Brain pericyte (primary cell): ENCODE data around the gene MYL11.
A peak's percentile ranks its signal among the peaks of the same experiment; 100 is the strongest.

Source experiments
- DNase-seq: peaks from one replicate; pipeline ENCODE4 v3.0.0-alpha.2; 2012; ENCODE audit warnings: low read depth, low spot score

The MYL11 gene

DNA sequence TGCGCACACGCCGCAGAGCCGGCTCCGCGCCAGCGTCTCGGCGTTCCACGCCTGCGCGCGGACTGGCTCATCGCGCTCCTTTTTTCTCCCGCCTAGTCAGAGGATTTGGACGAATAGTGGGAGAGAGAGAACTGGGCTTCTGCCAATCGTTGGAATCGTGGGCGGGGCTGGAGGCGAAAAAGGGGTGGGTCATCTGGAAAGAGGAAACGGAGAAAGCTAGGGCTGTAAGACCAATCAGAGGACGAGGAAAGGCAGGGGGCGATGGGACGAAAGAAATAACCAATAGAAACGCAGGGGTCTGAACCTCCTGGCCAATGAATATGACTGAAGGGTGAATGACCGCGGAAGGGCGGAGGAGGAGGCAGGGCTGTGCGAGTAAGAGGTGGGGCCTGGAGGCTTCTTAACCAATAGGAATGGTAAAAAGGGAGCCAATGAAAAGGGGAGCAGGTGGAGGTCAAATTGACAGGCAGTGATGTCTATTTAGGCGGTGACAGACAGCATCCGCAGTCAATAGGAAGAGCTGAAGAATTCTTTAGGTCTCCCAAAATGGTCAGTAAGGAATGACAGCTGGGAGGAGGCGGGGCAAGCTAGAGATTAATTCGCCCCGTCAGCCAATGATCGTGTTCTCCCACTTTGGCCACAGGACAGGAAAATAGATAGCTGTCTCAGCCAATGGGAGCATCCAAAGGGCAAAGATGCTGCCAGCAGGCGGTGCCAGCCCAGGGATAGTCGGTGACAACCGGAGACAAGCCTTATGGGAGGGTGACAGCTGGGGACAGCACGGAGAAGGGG, 4.0 kb upstream of the MYL11 start, which contains the start of gene TBC1D10B:
Gene TBC1D10B (minus strand): TSS at position 39 of the 792 bp plus-strand sequence. CDS start 311 bp downstream, outside the sequence.
- DNase-seq, result peak; percentile 100

GRCh38 chr16:30371248-30371816, 3.3 kb upstream of the MYL11 start:
- no peak for DNase-seq

DNA sequence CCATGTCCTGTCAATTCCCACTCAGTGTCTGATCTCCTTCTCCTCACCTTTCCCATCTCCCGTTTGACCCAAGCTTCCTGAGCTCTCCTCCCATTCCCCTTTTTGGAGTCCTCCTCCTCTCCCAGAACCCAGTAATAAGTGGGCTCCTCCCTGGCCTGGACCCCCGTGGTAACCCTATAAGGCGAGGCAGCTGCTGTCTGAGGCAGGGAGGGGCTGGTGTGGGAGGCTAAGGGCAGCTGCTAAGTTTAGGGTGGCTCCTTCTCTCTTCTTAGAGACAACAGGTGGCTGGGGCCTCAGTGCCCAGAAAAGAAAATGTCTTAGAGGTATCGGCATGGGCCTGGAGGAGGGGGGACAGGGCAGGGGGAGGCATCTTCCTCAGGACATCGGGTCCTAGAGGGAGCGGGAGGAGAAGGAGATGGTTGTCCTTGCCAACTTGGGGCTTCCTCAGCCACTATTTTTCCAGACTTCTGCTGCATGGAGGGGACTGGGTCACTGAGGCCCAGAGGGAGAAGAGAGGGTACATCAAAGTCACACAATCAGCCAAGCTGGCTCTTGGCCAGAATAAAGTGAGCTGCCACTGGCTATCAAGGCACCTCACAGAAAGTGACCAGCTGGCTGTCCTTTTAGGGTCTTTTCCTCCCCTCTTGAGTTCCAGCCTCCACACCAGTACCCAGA, 2.4 kb upstream of the MYL11 start:
- no peak for DNase-seq

GRCh38 chr16:30372725-30373124, 1.9 kb upstream of the MYL11 start:
- DNase-seq, result no peak

DNA sequence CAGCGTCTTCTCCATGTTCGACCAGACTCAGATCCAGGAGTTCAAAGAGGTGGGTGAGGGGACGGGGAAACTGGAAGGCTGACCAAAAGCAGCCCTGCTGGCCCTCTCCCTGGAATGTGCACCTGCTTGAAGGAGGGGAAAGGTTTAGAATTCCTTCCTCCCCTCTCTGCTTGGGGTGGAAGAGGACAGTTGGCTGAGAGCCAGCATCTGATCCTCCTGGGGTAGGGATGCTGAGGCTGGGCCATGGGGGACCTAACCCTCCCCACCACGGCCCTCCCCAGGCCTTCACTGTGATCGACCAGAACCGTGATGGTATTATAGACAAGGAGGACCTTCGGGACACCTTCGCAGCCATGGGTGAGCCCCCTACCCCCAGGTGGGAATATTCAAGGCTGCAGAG, 1.3 kb downstream of the MYL11 start:
- DNase-seq, result no peak

GRCh38 chr16:30376461-30376902, 1.9 kb downstream of the MYL11 start:
- no peak for DNase-seq

DNA sequence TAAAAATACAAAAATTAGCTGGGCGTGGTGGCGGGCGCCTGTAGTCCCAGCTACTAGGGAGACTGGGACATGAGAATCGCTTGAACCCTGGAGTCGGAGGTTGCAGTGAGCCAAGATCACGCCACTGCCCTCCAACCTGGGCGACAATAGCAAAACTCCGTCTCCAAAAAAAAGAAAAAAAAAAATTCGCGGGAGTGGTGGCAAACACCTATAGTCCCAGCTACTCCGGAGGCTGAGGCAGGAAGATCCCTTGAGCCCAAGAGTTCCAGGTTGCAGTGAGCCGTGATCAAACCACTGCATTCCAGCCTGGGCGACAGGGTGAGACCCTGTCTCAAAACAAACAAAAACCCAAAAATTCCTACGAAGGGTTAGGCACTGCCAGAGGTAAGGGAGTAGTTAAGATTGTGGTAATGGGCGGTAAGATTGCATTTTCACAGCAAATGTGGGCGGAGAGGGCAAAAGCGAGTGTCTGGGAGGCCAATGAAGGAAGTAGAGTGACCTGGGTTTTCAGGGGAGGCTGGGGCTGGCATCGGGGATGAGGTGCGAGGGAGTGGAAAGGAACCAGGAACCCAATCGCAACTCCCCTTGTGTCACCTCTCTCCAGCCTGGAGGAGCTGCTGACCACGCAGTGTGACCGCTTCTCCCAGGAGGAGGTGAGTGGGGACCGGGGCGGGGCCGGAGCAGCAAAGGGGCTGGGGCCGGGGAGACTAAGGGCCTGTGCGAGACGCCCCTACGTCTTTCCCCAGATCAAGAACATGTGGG, 2.6 kb downstream of the MYL11 start:
- no peak for DNase-seq

DNA sequence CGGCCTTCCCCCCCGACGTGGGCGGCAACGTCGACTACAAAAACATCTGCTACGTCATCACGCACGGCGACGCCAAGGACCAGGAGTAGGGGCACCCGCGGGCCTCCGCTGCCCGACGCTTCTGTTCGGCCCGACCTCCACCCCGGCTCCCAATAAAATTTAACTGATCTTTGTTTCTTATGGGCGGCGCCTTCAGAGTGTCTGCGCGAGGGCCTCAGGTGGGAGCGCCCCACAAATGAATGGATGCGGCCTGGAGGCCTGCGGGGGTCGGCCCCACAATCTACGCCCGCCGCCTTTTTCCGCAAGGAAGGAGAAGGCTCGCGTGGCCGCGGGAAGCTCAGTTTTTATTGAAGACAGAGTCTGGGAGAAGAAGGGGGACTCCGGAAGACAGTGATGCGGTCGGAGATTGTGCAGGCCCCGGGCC, 3.2 kb downstream of the MYL11 start:
- no peak for DNase-seq

GRCh38 chr16:30378236-30379157, 3.9 kb downstream of the MYL11 start:
- DNase-seq, result peak; percentile 93

- no peak for DNase-seq
These were observed 4.7 kb downstream of the MYL11 start for GRCh38 chr16:30379158-30379783.

DNA sequence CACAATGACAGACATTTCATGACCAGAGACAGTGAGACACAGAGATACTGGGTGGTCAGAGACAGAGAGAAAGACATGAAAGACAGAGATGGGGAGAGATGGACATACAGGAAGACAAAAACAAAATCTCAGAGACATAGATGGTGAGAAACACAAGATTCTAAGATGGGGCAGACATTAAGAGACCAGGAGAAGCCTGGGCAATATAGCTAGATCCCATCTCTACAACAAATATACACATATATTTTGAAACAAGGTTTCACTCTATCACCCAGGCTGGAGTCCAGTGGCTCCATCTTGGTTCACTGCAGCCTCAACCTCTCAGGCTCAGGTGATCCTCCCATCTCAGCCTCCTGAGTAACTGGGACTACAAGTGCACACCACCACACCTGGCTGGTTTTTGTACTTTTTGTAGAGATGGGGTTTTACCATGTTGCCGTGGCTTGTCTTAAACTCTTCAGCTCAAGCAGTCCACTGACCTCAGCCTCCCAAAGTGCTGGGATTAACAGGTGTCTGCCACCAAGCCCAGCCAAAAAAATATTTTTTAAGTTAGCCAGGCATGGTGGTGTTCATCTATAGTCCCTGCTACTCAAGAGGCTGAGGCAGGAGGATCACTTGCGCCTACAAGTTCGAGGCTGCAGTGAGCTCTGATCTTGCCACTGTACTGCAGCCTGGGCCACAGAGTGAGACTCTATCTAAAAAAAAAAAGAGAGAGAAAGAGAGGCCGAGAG, 5.6 kb downstream of the MYL11 start:
- DNase-seq, result no peak

- DNase-seq, result no peak
These were observed 6.2 kb downstream of the MYL11 start for GRCh38 chr16:30380803-30381208.

- DNase-seq, result no peak
These were observed 6.9 kb downstream of the MYL11 start for GRCh38 chr16:30381291-30382041.

GRCh38 chr16:30382111-30382881, 7.7 kb downstream of the MYL11 start, which contains the start of gene SEPTIN1:
Gene SEPTIN1 (minus strand): TSS chr16:30382561. CDS start chr16:30382542, 19 bp downstream.
- no peak for DNase-seq

DNA sequence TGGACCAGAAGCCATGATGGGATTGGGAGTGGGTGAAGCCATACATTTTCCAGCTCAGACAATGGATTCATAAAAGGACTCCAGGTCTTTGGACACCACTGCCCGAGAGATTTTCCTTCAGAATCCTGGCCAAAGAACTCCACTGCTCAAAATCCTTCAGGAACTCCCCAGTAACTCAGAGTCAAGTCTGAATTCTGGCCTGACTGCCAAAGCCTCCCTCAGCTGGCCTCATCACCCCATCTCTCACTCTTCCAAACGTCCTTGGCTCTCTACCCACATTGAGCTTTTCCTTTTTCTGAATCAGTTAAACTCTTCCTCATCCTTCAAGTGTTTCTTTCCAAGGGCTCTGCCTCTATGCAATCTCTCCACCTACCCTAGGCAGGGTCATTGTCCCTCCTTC, 8.9 kb downstream of the MYL11 start:
- DNase-seq, result no peak

DNA sequence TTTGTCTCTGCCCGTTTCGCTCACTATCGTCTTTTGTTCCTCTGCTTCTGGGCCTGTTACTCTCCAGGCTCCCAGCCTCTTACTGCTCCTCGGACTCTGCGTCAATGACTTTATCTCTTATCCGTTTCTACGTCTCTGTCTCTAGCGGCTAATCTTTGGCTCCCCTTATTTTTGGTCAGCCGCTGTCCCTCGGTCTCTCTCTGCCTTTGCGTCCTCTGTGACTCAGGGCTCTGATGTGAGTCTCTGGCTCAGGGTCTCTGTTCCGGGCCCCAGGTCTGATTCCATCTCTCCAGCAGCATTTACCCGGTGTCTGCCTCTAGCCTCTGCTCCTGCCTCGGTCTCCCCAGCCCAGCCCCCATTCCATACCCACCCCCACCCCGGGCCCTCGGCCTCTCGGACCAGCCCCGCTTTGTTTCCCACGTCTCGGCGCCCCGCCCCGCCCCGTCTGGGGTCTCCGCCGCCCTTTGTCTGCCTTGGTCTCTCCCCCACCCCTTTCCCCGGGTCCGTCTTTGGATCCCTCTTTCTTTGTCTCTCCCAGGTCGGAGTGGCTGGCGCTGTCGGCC, 20.1 kb downstream of the MYL11 start:
- DNase-seq, result no peak

DNA sequence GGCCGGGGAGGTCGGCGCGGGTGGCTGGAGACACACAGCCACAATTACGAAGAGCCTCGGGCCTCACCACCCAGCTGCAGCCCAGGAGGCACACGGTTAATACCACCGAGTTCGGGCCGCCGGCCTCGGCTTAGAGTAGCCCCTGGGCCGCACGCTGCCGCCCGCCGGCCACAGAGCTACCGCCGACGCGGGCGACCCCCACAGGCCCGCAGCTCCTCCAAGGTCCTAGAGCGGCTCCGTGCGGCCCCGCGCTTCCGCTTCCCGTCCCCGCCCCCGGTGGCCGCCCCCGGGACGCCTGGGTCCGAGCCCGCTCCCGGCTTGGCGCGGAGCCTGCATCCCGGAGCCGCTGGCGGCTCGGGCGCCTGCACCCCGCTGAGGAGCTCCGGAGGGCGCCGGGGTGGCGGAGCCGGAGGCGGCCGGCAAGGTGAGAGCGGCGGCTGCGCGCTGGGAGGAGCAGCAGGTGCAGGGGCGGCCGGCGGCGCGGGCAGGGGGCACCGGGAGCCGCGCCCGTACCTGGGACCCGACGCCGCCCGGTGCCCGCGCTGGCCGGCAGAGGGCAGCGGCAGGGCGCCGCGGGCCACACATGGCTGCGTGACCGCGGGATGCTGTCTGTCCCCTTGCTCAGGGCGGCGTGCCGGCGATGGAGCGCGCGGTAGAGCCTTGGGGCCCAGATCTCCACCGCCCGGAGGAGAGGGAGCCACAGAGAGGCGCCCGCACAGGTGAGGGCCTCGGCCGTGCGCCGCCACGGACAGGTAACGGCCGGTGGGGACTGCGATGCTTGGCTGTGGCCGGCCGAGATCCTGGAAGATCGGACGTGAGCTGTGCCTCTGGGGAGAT, 20.8 kb downstream of the MYL11 start, which contains the start of gene ZNF48:
Gene ZNF48 (plus strand): TSS at position 266 of the 837 bp plus-strand sequence. CDS start 375 bp downstream, at position 641.
- no peak for DNase-seq
